ENCODE results near the gene NSMF. TPM values are rescaled to one million over a fixed set of nuclear protein-coding genes. Genes with fewer than 3 reads are reported as not detected.

The NSMF gene
- total and polyA plus RNA-seq, 2 of the 4 experiments (the other 2 are of a cell fraction), result 7.7 to 40.9 TPM

- no peak for TF ChIP-seq SMC3 (IDR thresholded peaks at IDR 0.05; ENCODE audit: low read depth, low read length)
- H3K36me3 ChIP-seq (ENCODE audit: control insufficient read depth, insufficient read depth, low read length), result peaks cover 18% of the 10 kb centered on the region
- ChIA-PET POLR2A (ENCODE audit: unreplicated experiment) (no interaction called here), CTCF (interaction anchor here (0.9 kb wide), 2 partner anchors 8 to 9 kb away, joined by 3 read pairs; no protein-coding TSS in a partner anchor)
- no peak overlapping the region for H2AK9ac ChIP-seq (replicated peaks; ENCODE audit: low read depth, low read length, poor library complexity)
- H3K4me1 ChIP-seq (ENCODE audit: control insufficient read depth, insufficient read depth, low read length), result peaks cover 2% of the 10 kb centered on the region; the same call in 1 of the 2 replicates
- H2BK5ac ChIP-seq (ENCODE audit: low read depth, low read length, poor library complexity, severe bottlenecking), result no peak overlapping the region
- H3K27ac ChIP-seq (ENCODE audit: insufficient read depth, low read length), result no peak overlapping the region
- no peak overlapping the region for H2BK120ac ChIP-seq (ENCODE audit: low read depth, low read length)
- H3K4me3 ChIP-seq (ENCODE audit: insufficient read depth, low read depth, low read length), result no peak overlapping the region
- no peak overlapping the region for H3K9ac ChIP-seq (ENCODE audit: low read depth, low read length)
- H2BK15ac ChIP-seq (ENCODE audit: low read depth, low read length), result no peak overlapping the region
- no peak overlapping the region for H4K91ac ChIP-seq (ENCODE audit: insufficient read depth, low read depth, low read length)
- peaks cover 4% of the 10 kb centered on the region; the same call in 1 of the 2 replicates for H4K20me1 ChIP-seq (ENCODE audit: insufficient read depth, low read length)
- no peak for ATAC-seq (ENCODE audit: low read depth)
- DNase-seq, result no peak
- H2AK5ac ChIP-seq (ENCODE audit: low read depth, low read length), result no peak overlapping the region
- dilution Hi-C loops (cut with HindIII; ENCODE audit: low sequenced_read_pairs, unreplicated experiment), result no loop called here
- no peaks in the 10 kb centered on the region for H3K9me3 ChIP-seq (ENCODE audit: control insufficient read depth, insufficient read depth, low read length)
- no peak overlapping the region for H2BK20ac ChIP-seq (ENCODE audit: low read depth, low read length)
- H3K27me3 ChIP-seq (ENCODE audit: control insufficient read depth, insufficient read depth, low read length), result peaks cover 3% of the 10 kb centered on the region; the same call in 1 of the 2 replicates
- H3K9me1 ChIP-seq (ENCODE audit: insufficient read depth, low read length), result no peaks in the 10 kb centered on the region
- H4K8ac ChIP-seq (ENCODE audit: low read depth in 2 of 2, low read length in 2 of 2), result no peak overlapping the region
- H3K4ac ChIP-seq (ENCODE audit: low read depth, low read length), result no peak overlapping the region
- no peak overlapping the region for H3K14ac ChIP-seq (replicated peaks; ENCODE audit: low read depth, low read length)
- BruUV-seq (replicated peaks), result no TSS peak
- no peak overlapping the region for H3K56ac ChIP-seq (ENCODE audit: extremely low read depth, insufficient read depth, low read length)
- no peak overlapping the region for H3K18ac ChIP-seq (ENCODE audit: low read depth, low read length)
- H3K23ac ChIP-seq (ENCODE audit: low read depth, low read length), result no peak overlapping the region
- no peak overlapping the region for H3K4me2 ChIP-seq (ENCODE audit: low read depth, low read length)
- in situ Hi-C loops (cut with MboI; ENCODE audit: low sequenced_read_pairs), result no loop called here
- H2AFZ ChIP-seq (replicated peaks; ENCODE audit: low read length, poor library complexity), result no peak overlapping the region
- H3K79me1 ChIP-seq (ENCODE audit: low read depth in 1 of 2, low read length in 2 of 2), result no peaks in the 10 kb centered on the region
- intact Hi-C loops (cut with micrococcal nuclease), result loop anchor here (2.0 kb wide), 2 partner anchors 151 to 159 kb away; no protein-coding TSS in a partner anchor
- WGBS, 2 experiments (ENCODE audit: extremely low coverage in 2 of 2, insufficient read length in 1 of 2), result 66% methylated on average over 5 of the region's 19 CpGs; no CpG with 5 or more reads in 1 of the 2 experiments
- H4K5ac ChIP-seq (ENCODE audit: low read depth, low read length), result no peak overlapping the region
These were observed 13.2 kb downstream of the NSMF start for GRCh38 chr9:137445930-137446431.

Measured in IMR-90 (cell line).